A172 (cell line): Measurements from ENCODE around the gene NPIPA8. TPM values are rescaled to one million over a fixed set of nuclear protein-coding genes. Genes with fewer than 3 reads are reported as not detected.
"Not testable (repeated sequence)": the region's sequence is repeated elsewhere in the genome, so short reads cannot be mapped to it uniquely, and the experiment has no call there.

Experiments
- DNase-seq: peaks from one replicate; pipeline ENCODE4 v3.0.0-alpha.2; 2015; ENCODE audit warnings: low spot score
- total RNA-seq: library from RNA; depleted of rRNA; stranded (reverse); fragments of >200 nt; shearing (Covaris generic); gene quantifications from 2 replicates; pipeline ENCODE4 v1.2.3, GENCODE V29; 2014; rRNA removed

Gene NPIPA8
- total RNA-seq, 1 experiment from 2014 or later, result 1.8 TPM

DNA sequence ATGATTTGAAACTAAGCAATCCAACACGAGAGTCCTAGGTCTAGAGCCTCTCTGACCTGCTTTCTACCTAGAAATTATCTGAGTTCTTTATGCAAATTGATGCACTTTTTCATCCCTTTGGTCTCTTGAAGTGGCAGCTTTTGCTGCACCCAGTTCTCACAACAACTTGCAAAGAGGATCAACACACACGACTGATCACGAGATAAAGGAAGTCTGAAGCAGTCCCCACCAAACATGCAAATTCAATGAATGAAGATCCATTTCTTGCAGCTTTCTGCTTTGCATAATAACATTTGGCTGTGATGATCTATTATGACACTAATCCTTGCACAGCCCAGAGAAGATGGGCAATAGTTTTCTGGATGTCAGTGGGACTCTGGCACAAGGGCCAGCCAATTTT lies 56.2 kb downstream of the NPIPA8 start:
- not testable (repeated sequence) for DNase-seq

- DNase-seq, result not testable (repeated sequence)
These were observed 59.8 kb downstream of the NPIPA8 start for GRCh38 chr16:18276756-18277155.

GRCh38 chr16:18270171-18270570 lies 66.4 kb downstream of the NPIPA8 start:
- DNase-seq, result not testable (repeated sequence)

Other genes starting within 250 kb of the NPIPA8 start
- gene NOMO2, start 225.4 kb upstream of the NPIPA8 start, total RNA-seq, result 80.7 and 106 TPM in 2 replicates